ENCODE results near the gene RBM24. TPM values are rescaled to one million over a fixed set of nuclear protein-coding genes. Genes with fewer than 3 reads are reported as not detected.

RBM24 gene
- total RNA-seq, 1 experiment from 2014 or later, result 3.3 TPM

GRCh38 chr6:17271628-17272027 is 9.5 kb upstream of the RBM24 start:
- ChIA-PET POLR2A (no interaction called here), CTCF (no interaction called here), RAD21 (ENCODE audit: low non-redundant PET in 1 of 2, low total read pairs in 2 of 2, uncharacterized antibody in 2 of 2, unreplicated experiment in 2 of 2) (no interaction called here)
- TF ChIP-seq CBX3 (IDR thresholded peaks at IDR 0.05; ENCODE audit: low read depth) (no peak), FOSL1 (IDR thresholded peaks at IDR 0.05; ENCODE audit: low read depth) (no peak), ZFX (IDR thresholded peaks at IDR 0.05) (no peak)
- TF ChIP-seq, protein P1, sequence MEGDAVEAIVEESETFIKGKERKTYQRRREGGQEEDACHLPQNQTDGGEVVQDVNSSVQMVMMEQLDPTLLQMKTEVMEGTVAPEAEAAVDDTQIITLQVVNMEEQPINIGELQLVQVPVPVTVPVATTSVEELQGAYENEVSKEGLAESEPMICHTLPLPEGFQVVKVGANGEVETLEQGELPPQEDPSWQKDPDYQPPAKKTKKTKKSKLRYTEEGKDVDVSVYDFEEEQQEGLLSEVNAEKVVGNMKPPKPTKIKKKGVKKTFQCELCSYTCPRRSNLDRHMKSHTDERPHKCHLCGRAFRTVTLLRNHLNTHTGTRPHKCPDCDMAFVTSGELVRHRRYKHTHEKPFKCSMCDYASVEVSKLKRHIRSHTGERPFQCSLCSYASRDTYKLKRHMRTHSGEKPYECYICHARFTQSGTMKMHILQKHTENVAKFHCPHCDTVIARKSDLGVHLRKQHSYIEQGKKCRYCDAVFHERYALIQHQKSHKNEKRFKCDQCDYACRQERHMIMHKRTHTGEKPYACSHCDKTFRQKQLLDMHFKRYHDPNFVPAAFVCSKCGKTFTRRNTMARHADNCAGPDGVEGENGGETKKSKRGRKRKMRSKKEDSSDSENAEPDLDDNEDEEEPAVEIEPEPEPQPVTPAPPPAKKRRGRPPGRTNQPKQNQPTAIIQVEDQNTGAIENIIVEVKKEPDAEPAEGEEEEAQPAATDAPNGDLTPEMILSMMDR (IDR thresholded peaks at IDR 0.05 in 2 of 3, conservative IDR thresholded peaks at IDR 0.05 in 1 of 3; ENCODE audit: borderline replicate concordance in 1 of 3, insufficient read depth in 1 of 3, low read depth in 2 of 3, low read length in 2 of 3), result no peak
- ATAC-seq (no peak), DNase-seq (ENCODE audit: low read depth, low spot score) (no peak)
- no peak overlapping the region for H3K4me2 ChIP-seq (ENCODE audit: low read length)
- H3K9me2 ChIP-seq (ENCODE audit: insufficient read depth), result no peaks in the 10 kb centered on the region
- H3K79me2 ChIP-seq (ENCODE audit: insufficient read depth, low read length), result no peaks in the 10 kb centered on the region
- no peak overlapping the region for H3K4me3 ChIP-seq (replicated peaks in 1 of 2; ENCODE audit: low read depth in 1 of 2, low read length in 2 of 2)
- H3K9ac ChIP-seq (ENCODE audit: low read length), result no peak overlapping the region
- no peaks in the 10 kb centered on the region for H3K27me3 ChIP-seq (ENCODE audit: insufficient read depth, low read length)
- no peaks in the 10 kb centered on the region for H4K20me1 ChIP-seq (ENCODE audit: insufficient read depth)
- H3K27ac ChIP-seq (ENCODE audit: low read depth, low read length), result no peak overlapping the region
- H2AFZ ChIP-seq (ENCODE audit: low read depth, low read length, poor library complexity, severe bottlenecking), result no peak overlapping the region
- BruUV-seq (replicated peaks), result no TSS peak
- no peaks in the 10 kb centered on the region for H3K9me3 ChIP-seq (ENCODE audit: control insufficient read depth in 1 of 2, insufficient read depth in 1 of 2, low read depth in 1 of 2, low read length in 2 of 2)
- no peaks in the 10 kb centered on the region for H3K36me3 ChIP-seq (ENCODE audit: control insufficient read depth in 1 of 2, insufficient read depth in 2 of 2, low read length in 2 of 2)
- intact Hi-C loops (cut with micrococcal nuclease), result loop anchor here (10.0 kb wide), 1 partner anchor 313 kb away; no protein-coding TSS in a partner anchor
- H3K4me1 ChIP-seq (ENCODE audit: control insufficient read depth in 1 of 2, insufficient read depth in 2 of 2, low read length in 2 of 2), result peaks cover 0 to 5% of the 10 kb centered on the region in 2 experiments; a peak in 2 of 4 replicates

GRCh38 chr6:17276766-17277165 is 4.4 kb upstream of the RBM24 start:
- no peaks in the 10 kb centered on the region for H4K20me1 ChIP-seq (ENCODE audit: insufficient read depth)
- no peak overlapping the region for H3K27ac ChIP-seq (ENCODE audit: low read depth, low read length)
- H3K27me3 ChIP-seq (ENCODE audit: insufficient read depth, low read length), result no peaks in the 10 kb centered on the region
- H3K9ac ChIP-seq (ENCODE audit: low read length), result no peak overlapping the region
- no peaks in the 10 kb centered on the region for H3K36me3 ChIP-seq (ENCODE audit: control insufficient read depth in 1 of 2, insufficient read depth in 2 of 2, low read length in 2 of 2)
- peak overlapping the region; percentile 89 for H2AFZ ChIP-seq (ENCODE audit: low read depth, low read length, poor library complexity, severe bottlenecking)
- H3K4me3 ChIP-seq (replicated peaks in 1 of 2; ENCODE audit: low read depth in 1 of 2, low read length in 2 of 2), result no peak overlapping the region
- POLR2A ChIA-PET, result no interaction called here
- BruUV-seq (replicated peaks), result no TSS peak
- TF ChIP-seq, protein P2, sequence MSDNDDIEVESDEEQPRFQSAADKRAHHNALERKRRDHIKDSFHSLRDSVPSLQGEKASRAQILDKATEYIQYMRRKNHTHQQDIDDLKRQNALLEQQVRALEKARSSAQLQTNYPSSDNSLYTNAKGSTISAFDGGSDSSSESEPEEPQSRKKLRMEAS (IDR thresholded peaks at IDR 0.05), result no peak
- no peak for TF ChIP-seq EZH2 (IDR thresholded peaks at IDR 0.05)
- H3K4me1 ChIP-seq (ENCODE audit: control insufficient read depth in 1 of 2, insufficient read depth in 2 of 2, low read length in 2 of 2), result peaks cover 13 to 40% of the 10 kb centered on the region in 2 experiments
- no peak for DNase-seq (ENCODE audit: low read depth, low spot score)
- no peak for ATAC-seq
- H3K9me2 ChIP-seq (ENCODE audit: insufficient read depth), result no peaks in the 10 kb centered on the region
- intact Hi-C loops (cut with micrococcal nuclease), result loop anchor here (10.0 kb wide), 1 partner anchor 308 kb away; no protein-coding TSS in a partner anchor
- RAD21 ChIA-PET (ENCODE audit: low non-redundant PET in 1 of 2, low total read pairs in 2 of 2, uncharacterized antibody in 2 of 2, unreplicated experiment in 2 of 2), result no interaction called here
- CTCF ChIA-PET, result interaction anchor here (0.9 kb wide), 1 partner anchor 307 kb away, joined by 3 read pairs; no protein-coding TSS in a partner anchor
- peak overlapping the region; percentile 20; the same call in 1 of the 2 replicates for H3K4me2 ChIP-seq (ENCODE audit: low read length)
- H3K79me2 ChIP-seq (ENCODE audit: insufficient read depth, low read length), result no peaks in the 10 kb centered on the region
- no peaks in the 10 kb centered on the region for H3K9me3 ChIP-seq (ENCODE audit: control insufficient read depth in 1 of 2, insufficient read depth in 1 of 2, low read depth in 1 of 2, low read length in 2 of 2)

Data from HCT116 (cell line).